ENCODE results near the gene ZDHHC8.

GRCh38 chr22:20150381-20151275 lies 19.0 kb downstream of the ZDHHC8 start, which contains the start of gene CCDC188:
- no peak for TF ChIP-seq CTCF (IDR thresholded peaks at IDR 0.05)
- TF ChIP-seq POLR2A (IDR thresholded peaks at IDR 0.05): no peak
